Trophoblast cell (in vitro differentiated cells and primary cell): ENCODE data around the gene TMA16.

Experiments
- DNase-seq, 2 donors: peaks; one replicate each; pipeline ENCODE4 v3.0.0-alpha.2; 2016
- H2AFZ ChIP-seq: 2 replicates; pipeline ENCODE4 v1.6.1; 2013; ENCODE audit warnings: low read length, moderate library complexity, mild to moderate bottlenecking; ENCODE audit not compliant: insufficient read depth, poor library complexity
- H2AK5ac ChIP-seq: 2 replicates; pipeline ENCODE4 v1.6.1; 2013; ENCODE audit warnings: mild to moderate bottlenecking, low read length
- H2BK120ac ChIP-seq: 2 replicates; pipeline ENCODE4 v1.6.1; 2013; ENCODE audit warnings: low read length, mild to moderate bottlenecking, moderate library complexity; ENCODE audit not compliant: insufficient read depth, poor library complexity
- H2BK12ac ChIP-seq: 2 replicates; pipeline ENCODE4 v1.6.1; 2013; ENCODE audit warnings: mild to moderate bottlenecking, low read length, moderate library complexity
- H2BK5ac ChIP-seq: 2 replicates; pipeline ENCODE4 v1.6.1; 2013; ENCODE audit warnings: low read length, low read depth, moderate library complexity, mild to moderate bottlenecking; ENCODE audit not compliant: poor library complexity
- H3K14ac ChIP-seq: 2 replicates; pipeline ENCODE4 v1.6.1; 2013; ENCODE audit warnings: mild to moderate bottlenecking, low read length
- H3K18ac ChIP-seq: 2 replicates; pipeline ENCODE4 v1.6.1; 2013; ENCODE audit warnings: mild to moderate bottlenecking, low read length
- H3K23ac ChIP-seq: 2 replicates; pipeline ENCODE4 v1.6.1; 2013; ENCODE audit warnings: low read length
- H3K27ac ChIP-seq: 2 replicates; pipeline ENCODE4 v1.5.1; 2013; ENCODE audit warnings: low read depth, mild to moderate bottlenecking, inconsistent platforms, low read length, moderate library complexity
- H3K27me3 ChIP-seq: 2 replicates; pipeline ENCODE4 v1.6.1; 2013; ENCODE audit warnings: inconsistent platforms, mild to moderate bottlenecking, low read length, moderate library complexity; ENCODE audit not compliant: insufficient read depth
- H3K36me3 ChIP-seq, 2 experiments: 1 replicate in 1 of 2; 2 replicates in 1 of 2; pipeline ENCODE4 v1.6.1; 2013; ENCODE audit warnings: low read length in 2 of 2, mild to moderate bottlenecking in 2 of 2, moderate library complexity in 1 of 2; ENCODE audit not compliant: insufficient read depth in 2 of 2, control insufficient read depth in 1 of 2
- H3K4ac ChIP-seq: 2 replicates; pipeline ENCODE4 v1.6.1; 2013; ENCODE audit warnings: low read depth, mild to moderate bottlenecking, low read length, moderate library complexity
- H3K4me1 ChIP-seq, 2 experiments: 1 replicate in 1 of 2; 2 replicates in 1 of 2; pipeline ENCODE4 v1.6.1; 2013; ENCODE audit warnings: low read length in 2 of 2, mild to moderate bottlenecking in 2 of 2, moderate library complexity in 1 of 2; ENCODE audit not compliant: insufficient read depth in 2 of 2, control insufficient read depth in 1 of 2
- H3K4me2 ChIP-seq: 2 replicates; pipeline ENCODE4 v1.6.1; 2013; ENCODE audit warnings: inconsistent platforms, mild to moderate bottlenecking, low read length, moderate library complexity
- H3K4me3 ChIP-seq: 2 replicates; pipeline ENCODE4 v1.5.1; 2013; ENCODE audit warnings: mild to moderate bottlenecking, low read depth, low read length, inconsistent platforms
- H3K79me1 ChIP-seq: one replicate; pipeline ENCODE4 v1.6.1; 2013; ENCODE audit warnings: low read length
- H3K79me2 ChIP-seq: 2 replicates; pipeline ENCODE4 v1.6.1; 2013; ENCODE audit warnings: low read length, mild to moderate bottlenecking; ENCODE audit not compliant: control insufficient read depth, insufficient read depth, poor library complexity
- H3K9ac ChIP-seq: 2 replicates; pipeline ENCODE4 v1.6.1; 2013; ENCODE audit warnings: mild to moderate bottlenecking, low read length
- H3K9me3 ChIP-seq: 2 replicates; pipeline ENCODE4 v1.6.1; 2013; ENCODE audit warnings: low read depth, mild to moderate bottlenecking, control low read depth, inconsistent platforms, low read length; ENCODE audit not compliant: insufficient read depth
- H4K12ac ChIP-seq: 2 replicates; pipeline ENCODE4 v1.6.1; 2013; ENCODE audit warnings: low read depth, mild to moderate bottlenecking, low read length, moderate library complexity
- H4K8ac ChIP-seq: 2 replicates; pipeline ENCODE4 v1.6.1; 2013; ENCODE audit warnings: low read depth, mild to moderate bottlenecking, low read length, moderate library complexity
- H4K91ac ChIP-seq: one replicate; pipeline ENCODE4 v1.6.1; 2013; ENCODE audit warnings: low read depth, mild to moderate bottlenecking, low read length, moderate library complexity
- WGBS: extraction: QIAGEN DNeasy Blood & Tissue Kit; methylation state at CpG from one replicate; pipeline ENCODE4 v1.1.7; 2013; ENCODE audit warnings: missing lambda C conversion rate; ENCODE audit not compliant: insufficient read length, insufficient coverage; ENCODE audit errors: extremely low coverage; 5-methylcytosine and 5-hydroxymethylcytosine counted together

TMA16 gene

GRCh38 chr4:163492951-163493504 lies 1.5 kb upstream of the TMA16 start:
- DNase-seq = no peak
- Histone ChIP-seq H2AFZ (no peak overlapping the region), H2AK5ac (no peak overlapping the region), H3K4me3 (no peak overlapping the region), H2BK120ac (no peak overlapping the region), H3K9ac (no peak overlapping the region), H3K14ac (no peak overlapping the region), H2BK5ac (no peak overlapping the region), H4K8ac (no peak overlapping the region), H3K9me3 (no peaks in the 10 kb centered on the region), H3K36me3 (no peaks in the 10 kb centered on the region), H3K18ac (no peak overlapping the region), H3K27ac (no peak overlapping the region), H3K4me2 (no peak overlapping the region), H3K23ac (no peak overlapping the region), H3K79me1 (peaks cover 6% of the 10 kb centered on the region), H4K12ac (no peak overlapping the region), H3K4me1 (no peaks in the 10 kb centered on the region), H3K79me2 (peaks cover 5% of the 10 kb centered on the region), H4K91ac (no peak overlapping the region), H3K4ac (no peak overlapping the region), H3K27me3 (no peaks in the 10 kb centered on the region), H2BK12ac (no peak overlapping the region)
- no CpG with 5 or more reads among the region's 6 CpGs for WGBS

- no peaks in the 10 kb centered on the region for H3K9me3 ChIP-seq
- no peak overlapping the region for H3K18ac ChIP-seq
Observed at GRCh38 chr4:163493643-163494359, 689 bp upstream of the TMA16 start.

GRCh38 chr4:163495900-163496299 lies 1.4 kb downstream of the TMA16 start:
- Histone ChIP-seq H3K4ac (peak overlapping the region; percentile 94), H3K4me3 (no peak overlapping the region), H4K91ac (no peak overlapping the region), H3K18ac (no peak overlapping the region), H3K14ac (no peak overlapping the region), H2BK5ac (no peak overlapping the region), H3K9me3 (no peaks in the 10 kb centered on the region), H2BK12ac (no peak overlapping the region), H2BK120ac (no peak overlapping the region), H3K9ac (no peak overlapping the region), H2AK5ac (no peak overlapping the region), H3K79me1 (peaks cover 6% of the 10 kb centered on the region), H3K4me2 (peak overlapping the region; percentile 27), H4K8ac (no peak overlapping the region), H3K27me3 (no peaks in the 10 kb centered on the region), H3K36me3 (no peaks in the 10 kb centered on the region), H3K27ac (no peak overlapping the region), H4K12ac (no peak overlapping the region), H3K4me1 (no peaks in the 10 kb centered on the region), H3K23ac (no peak overlapping the region), H2AFZ (no peak overlapping the region), H3K79me2 (peaks cover 5% of the 10 kb centered on the region)
- DNase-seq = no peak
- WGBS = no CpG with 5 or more reads among the region's 1 CpG

More at GRCh38 chr4:163493643-163494359, 689 bp upstream of the TMA16 start:
- Histone ChIP-seq H2BK12ac (no peak overlapping the region), H2BK120ac (peak overlapping the region; percentile 16), H2BK5ac (no peak overlapping the region), H4K12ac (peak overlapping the region; percentile 75), H3K9ac (no peak overlapping the region), H3K4me1 (no peaks in the 10 kb centered on the region), H2AK5ac (no peak overlapping the region), H3K4me3 (peak overlapping the region; percentile 91), H3K79me2 (peaks cover 5% of the 10 kb centered on the region), H3K23ac (no peak overlapping the region), H4K91ac (peak overlapping the region; percentile 41), H3K79me1 (peaks cover 6% of the 10 kb centered on the region), H3K4me2 (peak overlapping the region; percentile 70), H3K14ac (peak overlapping the region; percentile 4), H3K36me3 (no peaks in the 10 kb centered on the region), H3K27ac (peak overlapping the region; percentile 76), H3K27me3 (no peaks in the 10 kb centered on the region), H2AFZ (peak overlapping the region; percentile 41), H4K8ac (peak overlapping the region; percentile 89), H3K4ac (no peak overlapping the region)
- DNase-seq = peak in 1 of 2 donors; percentile 16
- no CpG with 5 or more reads among the region's 28 CpGs for WGBS

GRCh38 chr4:163500586-163500985 lies 6.1 kb downstream of the TMA16 start:
- Histone ChIP-seq H3K4me3 (no peak overlapping the region), H3K36me3 (no peaks in the 10 kb centered on the region), H3K18ac (no peak overlapping the region), H4K8ac (no peak overlapping the region), H3K79me2 (peaks cover 5% of the 10 kb centered on the region), H3K9ac (no peak overlapping the region), H3K79me1 (no peaks in the 10 kb centered on the region), H3K9me3 (no peaks in the 10 kb centered on the region), H2BK12ac (no peak overlapping the region), H4K91ac (no peak overlapping the region), H3K4ac (peak overlapping the region; percentile 75), H3K14ac (no peak overlapping the region), H3K4me1 (no peaks in the 10 kb centered on the region), H2AK5ac (no peak overlapping the region), H2BK120ac (no peak overlapping the region), H3K27me3 (no peaks in the 10 kb centered on the region), H3K27ac (no peak overlapping the region), H4K12ac (no peak overlapping the region), H2BK5ac (no peak overlapping the region), H3K23ac (no peak overlapping the region), H2AFZ (no peak overlapping the region), H3K4me2 (no peak overlapping the region)
- WGBS = no CpG with 5 or more reads among the region's 1 CpG
- no peak for DNase-seq
